Chondrocyte (in vitro differentiated cells): ENCODE results near the gene PPP1R2C. TPM values are rescaled to one million over a fixed set of nuclear protein-coding genes. Genes with fewer than 3 reads are reported as not detected.

ENCODE experiments used
- DNase-seq: peaks from one replicate; pipeline ENCODE4 v3.0.0; 2021; ENCODE audit warnings: mixed read lengths, low spot score
- H3K27ac Mint-ChIP-seq: one replicate; pipeline ENCODE4 v1.8.0; 2021; ENCODE audit warnings: mild to moderate bottlenecking, moderate library complexity, mixed read lengths; ENCODE audit not compliant: unreplicated experiment
- H3K27me3 Mint-ChIP-seq: 2 replicates; pipeline ENCODE4 v1.8.0; 2021; ENCODE audit warnings: low read depth, mixed read lengths
- H3K36me3 Mint-ChIP-seq: 2 replicates; pipeline ENCODE4 v1.8.0; 2021; ENCODE audit warnings: low read depth, mixed read lengths
- H3K4me1 Mint-ChIP-seq: 2 replicates; pipeline ENCODE4 v1.8.0; 2021; ENCODE audit warnings: low read depth, mild to moderate bottlenecking, mixed read lengths
- H3K4me3 Mint-ChIP-seq: one replicate; pipeline ENCODE4 v1.8.0; 2021; ENCODE audit warnings: mild to moderate bottlenecking, moderate library complexity, mixed read lengths; ENCODE audit not compliant: unreplicated experiment
- H3K9me3 Mint-ChIP-seq: 2 replicates; pipeline ENCODE4 v1.8.0; 2021; ENCODE audit warnings: low read depth, mixed read lengths
- long read RNA-seq: library from polyadenylated mRNA; stranded (forward); transcript quantifications from one replicate; pipeline ENCODE4 v2.0.0, GENCODE V29; 2021
- total RNA-seq: library from RNA; stranded (reverse); gene quantifications from 3 replicates; pipeline ENCODE4 v1.2.1, GENCODE V29; 2021
- TF ChIP-seq, protein P1 (sequence below): fragments of 200-600 bp; sonication (generic); IDR thresholded peaks from 2 replicates; pipeline ENCODE4 v1.5.0; 2021; ENCODE audit warnings: antibody characterized with exemption, mild to moderate bottlenecking, moderate library complexity

PPP1R2C gene
- not detected in 3 replicates for total RNA-seq
- long read RNA-seq: 0 reads

DNA sequence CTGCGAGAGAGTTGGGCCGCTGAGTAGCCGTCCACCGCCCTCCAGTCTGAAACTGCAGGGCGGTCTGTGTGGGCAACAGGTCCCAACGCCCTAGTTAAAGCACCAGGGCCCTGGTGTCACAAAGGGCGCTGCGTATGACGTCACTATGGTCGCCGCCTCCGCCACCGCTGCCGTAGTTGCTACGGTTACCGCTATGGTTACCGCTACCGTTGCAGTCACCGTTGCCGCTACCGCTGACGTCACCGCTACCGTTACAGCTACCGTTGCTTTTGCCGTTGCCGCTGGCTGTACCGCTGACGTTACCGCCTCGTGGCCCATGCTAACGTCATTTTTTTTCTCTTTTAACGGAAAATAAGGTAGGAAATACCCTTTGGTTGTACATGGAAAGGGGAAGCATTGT lies at the start of gene PPP1R2C:
PPP1R2C (minus strand) TSS at position 68 of the 400 bp plus-strand sequence. CDS start 84 bp downstream, outside the sequence.
- Mint-ChIP-seq H3K36me3 (no peaks in the 10 kb centered on the region), H3K4me3 (no peak within 1 kb of the TSS), H3K9me3 (peaks cover 29% of the 10 kb centered on the region), H3K27ac (no peak within 1 kb of the TSS), H3K27me3 (no peaks in the 10 kb centered on the region), H3K4me1 (no peaks in the 10 kb centered on the region)
- TF ChIP-seq, protein P1, sequence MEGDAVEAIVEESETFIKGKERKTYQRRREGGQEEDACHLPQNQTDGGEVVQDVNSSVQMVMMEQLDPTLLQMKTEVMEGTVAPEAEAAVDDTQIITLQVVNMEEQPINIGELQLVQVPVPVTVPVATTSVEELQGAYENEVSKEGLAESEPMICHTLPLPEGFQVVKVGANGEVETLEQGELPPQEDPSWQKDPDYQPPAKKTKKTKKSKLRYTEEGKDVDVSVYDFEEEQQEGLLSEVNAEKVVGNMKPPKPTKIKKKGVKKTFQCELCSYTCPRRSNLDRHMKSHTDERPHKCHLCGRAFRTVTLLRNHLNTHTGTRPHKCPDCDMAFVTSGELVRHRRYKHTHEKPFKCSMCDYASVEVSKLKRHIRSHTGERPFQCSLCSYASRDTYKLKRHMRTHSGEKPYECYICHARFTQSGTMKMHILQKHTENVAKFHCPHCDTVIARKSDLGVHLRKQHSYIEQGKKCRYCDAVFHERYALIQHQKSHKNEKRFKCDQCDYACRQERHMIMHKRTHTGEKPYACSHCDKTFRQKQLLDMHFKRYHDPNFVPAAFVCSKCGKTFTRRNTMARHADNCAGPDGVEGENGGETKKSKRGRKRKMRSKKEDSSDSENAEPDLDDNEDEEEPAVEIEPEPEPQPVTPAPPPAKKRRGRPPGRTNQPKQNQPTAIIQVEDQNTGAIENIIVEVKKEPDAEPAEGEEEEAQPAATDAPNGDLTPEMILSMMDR: no peak
- DNase-seq: no peak

DNA sequence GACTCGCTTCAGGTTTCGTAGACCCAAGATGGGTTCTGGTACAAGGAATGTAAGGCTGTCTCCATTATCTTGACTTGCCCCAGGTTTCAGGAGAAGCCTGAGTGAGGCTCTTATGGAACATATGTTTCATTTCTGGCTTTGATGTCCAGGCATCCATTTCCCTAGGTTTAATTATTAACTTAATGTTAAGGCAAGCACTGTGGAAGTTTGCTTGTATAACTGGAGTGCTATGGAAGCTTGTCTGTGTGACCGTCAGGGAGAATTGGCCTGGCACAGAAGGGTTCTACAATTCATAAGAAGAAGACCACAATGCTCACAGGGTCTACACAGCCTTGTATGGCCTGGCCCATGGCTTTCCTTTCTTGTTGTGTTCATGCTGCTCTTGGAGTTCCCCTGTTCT lies 47.2 kb upstream of the PPP1R2C start:
- Mint-ChIP-seq H3K4me3 (no peak overlapping the region), H3K27ac (no peak overlapping the region), H3K36me3 (no peaks in the 10 kb centered on the region), H3K27me3 (no peaks in the 10 kb centered on the region), H3K9me3 (peaks cover 33% of the 10 kb centered on the region), H3K4me1 (no peaks in the 10 kb centered on the region)
- TF ChIP-seq, protein P1: no peak
- no peak for DNase-seq

- no peak overlapping the region for H3K27ac Mint-ChIP-seq
- no peaks in the 10 kb centered on the region for H3K36me3 Mint-ChIP-seq
- TF ChIP-seq, protein P1: no peak
- peaks cover 31% of the 10 kb centered on the region for H3K9me3 Mint-ChIP-seq
- no peak overlapping the region for H3K4me3 Mint-ChIP-seq
- DNase-seq: no peak
- no peaks in the 10 kb centered on the region for H3K4me1 Mint-ChIP-seq
- no peaks in the 10 kb centered on the region for H3K27me3 Mint-ChIP-seq
Measured at GRCh38 chrX:42824541-42824940, 46.6 kb upstream of the PPP1R2C start.

GRCh38 chrX:42823443-42823842 lies 45.5 kb upstream of the PPP1R2C start:
- no peak for DNase-seq
- no peak overlapping the region for H3K4me3 Mint-ChIP-seq
- H3K9me3 Mint-ChIP-seq: peaks cover 32% of the 10 kb centered on the region
- TF ChIP-seq, protein P1: no peak
- H3K36me3 Mint-ChIP-seq: no peaks in the 10 kb centered on the region
- no peaks in the 10 kb centered on the region for H3K27me3 Mint-ChIP-seq
- H3K27ac Mint-ChIP-seq: no peak overlapping the region
- no peaks in the 10 kb centered on the region for H3K4me1 Mint-ChIP-seq

GRCh38 chrX:42821803-42822443 lies 44.0 kb upstream of the PPP1R2C start:
- DNase-seq: no peak
- TF ChIP-seq, protein P1: no peak
- Mint-ChIP-seq H3K4me1 (no peaks in the 10 kb centered on the region), H3K36me3 (no peaks in the 10 kb centered on the region), H3K27me3 (no peaks in the 10 kb centered on the region), H3K4me3 (no peak overlapping the region), H3K9me3 (peaks cover 28% of the 10 kb centered on the region), H3K27ac (no peak overlapping the region)
